Astrocyte of the spinal cord (primary cell): ENCODE data around the gene NLRP4.

Experiments
- DNase-seq: peaks from one replicate; pipeline ENCODE4 v3.0.0; 2011; ENCODE audit warnings: low read depth, low spot score
- H3K4me3 ChIP-seq: 2 replicates; pipeline ENCODE4 v1.5.1; 2011; ENCODE audit warnings: low read depth, mild to moderate bottlenecking, low read length, moderate library complexity
- CTCF ChIP-seq: IDR thresholded peaks from 2 replicates; pipeline ENCODE4 v1.5.1; 2012; ENCODE audit warnings: low read depth, mild to moderate bottlenecking, low read length, inconsistent platforms
- in situ Hi-C: cut with HindIII; loops from 2 replicates; pipeline ENCODE4 v1.10.0; 2017; ENCODE audit warnings: low sequenced_read_pairs

The NLRP4 gene

GRCh38 chr19:55867101-55867500 lies 30.8 kb downstream of the NLRP4 start:
- in situ Hi-C loops, result no loop called here
- DNase-seq, result no peak
- no peak for TF ChIP-seq CTCF
- H3K4me3 ChIP-seq, result no peak overlapping the region

- no peak for TF ChIP-seq CTCF
- DNase-seq, result no peak
- H3K4me3 ChIP-seq, result no peak overlapping the region
- in situ Hi-C loops, result no loop called here
Observed at GRCh38 chr19:55870736-55871135, 34.4 kb downstream of the NLRP4 start.

- H3K4me3 ChIP-seq, result no peak overlapping the region
- DNase-seq, result no peak
- TF ChIP-seq CTCF, result no peak
- in situ Hi-C loops, result no loop called here
Observed at GRCh38 chr19:55877211-55877610, 40.9 kb downstream of the NLRP4 start.

GRCh38 chr19:55882626-55883025 lies 46.3 kb downstream of the NLRP4 start:
- in situ Hi-C loops, result no loop called here
- H3K4me3 ChIP-seq, result no peak overlapping the region
- no peak for TF ChIP-seq CTCF
- DNase-seq, result no peak

GRCh38 chr19:55898911-55899310 lies 62.6 kb downstream of the NLRP4 start:
- DNase-seq, result no peak
- in situ Hi-C loops, result no loop called here
- H3K4me3 ChIP-seq, result no peak overlapping the region
- TF ChIP-seq CTCF, result no peak

- TF ChIP-seq CTCF, result no peak
- H3K4me3 ChIP-seq, result no peak overlapping the region
- in situ Hi-C loops, result no loop called here
- no peak for DNase-seq
Observed at GRCh38 chr19:55901369-55902079, 65.2 kb downstream of the NLRP4 start.
